Keratinocyte (primary cell): Measurements from ENCODE around the gene CCDC38. TPM values are rescaled to one million over a fixed set of nuclear protein-coding genes. Genes with fewer than 3 reads are reported as not detected.

Experiments
- DNase-seq: peaks from one replicate; pipeline ENCODE4 v3.0.0-alpha.2; 2011; ENCODE audit warnings: low read depth, missing footprints, low spot score
- FAIRE-seq: peaks from 2 replicates; lab custom pipeline; 2011; peaks lifted over from hg19 to GRCh38; lab: Jason Lieb, UNC
- H2AFZ ChIP-seq: 2 replicates; pipeline ENCODE4 v1.6.0; 2012; ENCODE audit warnings: low read length, control low read depth, inconsistent platforms; ENCODE audit not compliant: control insufficient read depth
- H3K27ac ChIP-seq: 2 replicates; pipeline ENCODE4 v1.5.1; 2011; ENCODE audit warnings: low read length; ENCODE audit not compliant: control insufficient read depth, insufficient read depth
- H3K27me3 ChIP-seq: 3 replicates; pipeline ENCODE4 v1.6.0; 2011; ENCODE audit warnings: low read length; ENCODE audit not compliant: control insufficient read depth, insufficient read depth; ENCODE audit errors: extremely low read depth
- H3K36me3 ChIP-seq, 2 experiments: 2 replicates in 1 of 2; 3 replicates in 1 of 2; pipeline ENCODE4 v1.5.1; 2011; ENCODE audit warnings: low read length in 2 of 2, mild to moderate bottlenecking in 1 of 2; ENCODE audit not compliant: control insufficient read depth in 2 of 2, insufficient read depth in 2 of 2; ENCODE audit errors: extremely low read depth in 1 of 2
- H3K4me1 ChIP-seq: 3 replicates; pipeline ENCODE4 v1.5.1; 2011; ENCODE audit warnings: low read length; ENCODE audit not compliant: control insufficient read depth, insufficient read depth; ENCODE audit errors: extremely low read depth
- H3K4me2 ChIP-seq: 3 replicates; pipeline ENCODE4 v1.6.0; 2011; ENCODE audit warnings: low read depth, low read length; ENCODE audit not compliant: control insufficient read depth, insufficient read depth; ENCODE audit errors: extremely low read depth
- H3K4me3 ChIP-seq, 3 experiments: fragments of 200-600 bp in 1 of 3; sonication (generic) in 1 of 3; 2 replicates in 2 of 3; 3 replicates in 1 of 3; pipeline ENCODE4 v1.5.1; 2011 to 2016; ENCODE audit warnings: low read length in 3 of 3, mild to moderate bottlenecking in 3 of 3, control low read depth in 2 of 3, inconsistent platforms in 1 of 3, low read depth in 1 of 3, mixed read lengths in 1 of 3, mixed run types in 1 of 3, moderate library complexity in 1 of 3; ENCODE audit not compliant: control insufficient read depth in 2 of 3, insufficient read depth in 2 of 3; ENCODE audit errors: extremely low read depth in 1 of 3
- H3K79me2 ChIP-seq: 2 replicates; pipeline ENCODE4 v1.6.0; 2012; ENCODE audit warnings: low read length; ENCODE audit not compliant: control insufficient read depth, insufficient read depth
- H3K9ac ChIP-seq: 3 replicates; pipeline ENCODE4 v1.6.0; 2011; ENCODE audit warnings: low read length; ENCODE audit not compliant: control insufficient read depth, insufficient read depth; ENCODE audit errors: extremely low read depth
- H3K9me1 ChIP-seq: 3 replicates; pipeline ENCODE4 v1.6.0; 2011; ENCODE audit warnings: low read length; ENCODE audit not compliant: control insufficient read depth, insufficient read depth; ENCODE audit errors: extremely low read depth
- H3K9me3 ChIP-seq: 2 replicates; pipeline ENCODE4 v1.5.1; 2012; ENCODE audit warnings: low read depth, low read length; ENCODE audit not compliant: control insufficient read depth
- H4K20me1 ChIP-seq: 3 replicates; pipeline ENCODE4 v1.6.0; 2011; ENCODE audit warnings: low read length; ENCODE audit not compliant: control insufficient read depth, insufficient read depth; ENCODE audit errors: extremely low read depth
- EZH2 ChIP-seq: IDR thresholded peaks from one replicate; pipeline ENCODE4 v1.6.1; 2012; ENCODE audit warnings: inconsistent platforms, mild to moderate bottlenecking, low read length, moderate library complexity
- dilution Hi-C: fragments of 300-500 bp; cut with MboI; formaldehyde crosslinking; loops from one replicate; pipeline ENCODE4 v1.7.0; 2020; ENCODE audit warnings: low sequenced_read_pairs; ENCODE audit not compliant: extremely low pct_ligation_motif_present
- polyA plus RNA-seq, 5 experiments: library from polyadenylated mRNA; depleted of rRNA in 3 of 5; stranded (reverse) in 3 of 5; stranded (forward) in 1 of 5; unstranded in 1 of 5; fragments of >200 nt; gene quantifications; 1 replicate in 1 of 5; 2 replicates in 3 of 5; 3 replicates in 1 of 5; pipeline versions ENCODE4 v1.2.1 to v1.2.3, GENCODE V29; 2011 to 2012; ENCODE audit warnings: missing spikeins in 2 of 5, low read depth in 1 of 5, low replicate concordance in 1 of 5
- TF ChIP-seq, protein P1 (sequence below), 3 experiments: IDR thresholded peaks in 1 of 3; conservative IDR thresholded peaks in 1 of 3; optimal IDR thresholded peaks in 1 of 3; 2 replicates in 2 of 3; 3 replicates in 1 of 3; pipeline versions ENCODE3 to v1.5.1; 2011; ENCODE audit warnings: low read length in 3 of 3, mild to moderate bottlenecking in 3 of 3, moderate library complexity in 2 of 3, control low read depth in 1 of 3, inconsistent platforms in 1 of 3; ENCODE audit not compliant: insufficient read depth in 2 of 3; ENCODE audit errors: extremely low read depth in 1 of 3

The CCDC38 gene
- polyA plus RNA-seq, 1 donor (not counting 4 experiments of a cell fraction or from before 2014, with no cell fraction given): 0.04 TPM

DNA sequence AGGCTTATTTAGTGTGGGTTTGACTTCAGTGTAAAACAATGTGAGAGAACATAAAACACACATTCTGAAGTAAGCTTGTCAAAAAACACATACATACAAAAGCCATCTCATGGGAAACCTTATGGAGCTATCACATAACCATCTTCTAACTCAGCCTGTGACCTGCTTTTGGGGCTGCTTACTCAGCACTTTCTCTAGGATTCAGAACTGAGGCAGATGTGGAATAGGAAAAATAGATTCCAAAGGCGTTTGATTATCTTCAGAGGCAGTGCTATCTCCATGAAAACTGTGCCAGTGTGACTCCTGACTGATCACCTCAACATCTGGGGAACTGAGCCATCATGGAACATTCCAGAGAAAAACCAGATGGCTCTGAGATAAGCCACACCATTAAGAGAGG, 40.2 kb upstream of the CCDC38 start:
- no peak for DNase-seq
- Histone ChIP-seq H2AFZ (no peak overlapping the region), H3K79me2 (no peaks in the 10 kb centered on the region), H3K9ac (no peak overlapping the region), H3K9me3 (no peaks in the 10 kb centered on the region), H3K4me3 (no peak overlapping the region), H3K27me3 (no peaks in the 10 kb centered on the region), H3K9me1 (no peaks in the 10 kb centered on the region), H3K27ac (no peak overlapping the region), H3K4me1 (no peaks in the 10 kb centered on the region), H3K36me3 (no peaks in the 10 kb centered on the region), H4K20me1 (no peaks in the 10 kb centered on the region), H3K4me2 (no peak overlapping the region)
- TF ChIP-seq, protein P1, sequence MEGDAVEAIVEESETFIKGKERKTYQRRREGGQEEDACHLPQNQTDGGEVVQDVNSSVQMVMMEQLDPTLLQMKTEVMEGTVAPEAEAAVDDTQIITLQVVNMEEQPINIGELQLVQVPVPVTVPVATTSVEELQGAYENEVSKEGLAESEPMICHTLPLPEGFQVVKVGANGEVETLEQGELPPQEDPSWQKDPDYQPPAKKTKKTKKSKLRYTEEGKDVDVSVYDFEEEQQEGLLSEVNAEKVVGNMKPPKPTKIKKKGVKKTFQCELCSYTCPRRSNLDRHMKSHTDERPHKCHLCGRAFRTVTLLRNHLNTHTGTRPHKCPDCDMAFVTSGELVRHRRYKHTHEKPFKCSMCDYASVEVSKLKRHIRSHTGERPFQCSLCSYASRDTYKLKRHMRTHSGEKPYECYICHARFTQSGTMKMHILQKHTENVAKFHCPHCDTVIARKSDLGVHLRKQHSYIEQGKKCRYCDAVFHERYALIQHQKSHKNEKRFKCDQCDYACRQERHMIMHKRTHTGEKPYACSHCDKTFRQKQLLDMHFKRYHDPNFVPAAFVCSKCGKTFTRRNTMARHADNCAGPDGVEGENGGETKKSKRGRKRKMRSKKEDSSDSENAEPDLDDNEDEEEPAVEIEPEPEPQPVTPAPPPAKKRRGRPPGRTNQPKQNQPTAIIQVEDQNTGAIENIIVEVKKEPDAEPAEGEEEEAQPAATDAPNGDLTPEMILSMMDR (optimal IDR thresholded peaks at IDR 0.05 in 1 of 3, IDR thresholded peaks at IDR 0.05 in 1 of 3, conservative IDR thresholded peaks at IDR 0.05 in 1 of 3; ENCODE audit: extremely low read depth in 1 of 3, insufficient read depth in 2 of 3, low read length in 3 of 3): no peak
- TF ChIP-seq EZH2: no peak
- dilution Hi-C loops: no loop called here
- no peak for FAIRE-seq

DNA sequence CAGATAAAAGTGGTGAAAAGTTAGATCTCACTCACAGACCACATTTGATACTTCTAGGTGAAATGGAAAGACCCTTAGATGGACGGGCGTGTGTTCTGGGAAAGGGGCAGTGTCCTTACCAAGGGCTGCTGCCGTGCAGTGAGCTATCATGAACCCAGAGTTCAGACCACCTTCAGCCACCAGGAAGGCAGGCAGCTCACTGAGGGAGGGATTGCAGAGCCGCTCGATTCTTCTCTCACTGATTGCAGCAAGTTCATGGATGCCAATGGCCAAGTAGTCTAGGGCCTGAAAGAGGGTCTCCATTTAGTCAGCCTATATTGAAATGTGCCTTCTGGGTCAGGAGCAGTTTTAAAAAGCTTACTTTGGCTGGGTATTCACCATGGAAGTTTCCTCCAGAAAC, 38.0 kb upstream of the CCDC38 start:
- H3K9me1 ChIP-seq: no peaks in the 10 kb centered on the region
- no peaks in the 10 kb centered on the region for H3K36me3 ChIP-seq
- H2AFZ ChIP-seq: no peak overlapping the region
- H3K9ac ChIP-seq: no peak overlapping the region
- DNase-seq (no peak), FAIRE-seq (no peak)
- no peaks in the 10 kb centered on the region for H4K20me1 ChIP-seq
- TF ChIP-seq, protein P1 (optimal IDR thresholded peaks at IDR 0.05 in 1 of 3, IDR thresholded peaks at IDR 0.05 in 1 of 3, conservative IDR thresholded peaks at IDR 0.05 in 1 of 3; ENCODE audit: extremely low read depth in 1 of 3, insufficient read depth in 2 of 3, low read length in 3 of 3): no peak
- no peak for TF ChIP-seq EZH2
- no peak overlapping the region for H3K4me2 ChIP-seq
- no peak overlapping the region for H3K4me3 ChIP-seq
- H3K27me3 ChIP-seq: no peaks in the 10 kb centered on the region
- no peaks in the 10 kb centered on the region for H3K9me3 ChIP-seq
- H3K27ac ChIP-seq: no peak overlapping the region
- H3K79me2 ChIP-seq: no peaks in the 10 kb centered on the region
- H3K4me1 ChIP-seq: no peaks in the 10 kb centered on the region
- dilution Hi-C loops: no loop called here
